ENCODE results near the gene HSD3B7.
"Not testable (repeated sequence)": the region's sequence is repeated elsewhere in the genome, so short reads cannot be mapped to it uniquely, and the experiment has no call there.

HSD3B7 gene

GRCh38 chr16:30984669-30985400 lies at the start of gene HSD3B7:
Gene HSD3B7, plus strand, starts transcription at chr16:30985207. Its CDS starts 452 bp downstream, at chr16:30985659.
- DNase-seq (ENCODE audit: low spot score) = peak; percentile 94

GRCh38 chr16:30937692-30938091 lies 47.3 kb upstream of the HSD3B7 start:
- DNase-seq (ENCODE audit: low spot score) = no peak

GRCh38 chr16:30939571-30939970 lies 45.4 kb upstream of the HSD3B7 start:
- DNase-seq (ENCODE audit: low spot score) = not testable (repeated sequence)

GRCh38 chr16:30941600-30942425 lies 43.2 kb upstream of the HSD3B7 start:
- DNase-seq (ENCODE audit: low spot score) = no peak

GRCh38 chr16:30942426-30942806 lies 42.6 kb upstream of the HSD3B7 start:
- DNase-seq (ENCODE audit: low spot score) = no peak

- no peak for DNase-seq (ENCODE audit: low spot score)
Observed at GRCh38 chr16:30944352-30944751, 40.7 kb upstream of the HSD3B7 start.

- DNase-seq (ENCODE audit: low spot score) = no peak
Observed at GRCh38 chr16:30946671-30947540, 38.1 kb upstream of the HSD3B7 start.

GRCh38 chr16:30947541-30947858 lies 37.5 kb upstream of the HSD3B7 start:
- no peak for DNase-seq (ENCODE audit: low spot score)

- DNase-seq (ENCODE audit: low spot score) = peak; percentile 92
Observed at GRCh38 chr16:30947859-30948666, 36.9 kb upstream of the HSD3B7 start.

- DNase-seq (ENCODE audit: low spot score) = peak; percentile 81
Observed at GRCh38 chr16:30948667-30949649, 36.0 kb upstream of the HSD3B7 start, which contains the start of gene ORAI3. Gene ORAI3, plus strand, starts transcription at chr16:30949068. Its CDS starts 222 bp downstream, at chr16:30949290.

GRCh38 chr16:30949650-30950515 lies 35.1 kb upstream of the HSD3B7 start:
- DNase-seq (ENCODE audit: low spot score) = no peak

- DNase-seq (ENCODE audit: low spot score) = no peak
Observed at GRCh38 chr16:30950516-30951065, 34.4 kb upstream of the HSD3B7 start.

GRCh38 chr16:30951193-30951592 lies 33.8 kb upstream of the HSD3B7 start:
- DNase-seq (ENCODE audit: low spot score) = no peak

- DNase-seq (ENCODE audit: low spot score) = no peak
Observed at GRCh38 chr16:30951750-30952149, 33.3 kb upstream of the HSD3B7 start.

- no peak for DNase-seq (ENCODE audit: low spot score)
Observed at GRCh38 chr16:30953111-30953510, 31.9 kb upstream of the HSD3B7 start.

- no peak for DNase-seq (ENCODE audit: low spot score)
Observed at GRCh38 chr16:30953511-30954124, 31.4 kb upstream of the HSD3B7 start.

- no peak for DNase-seq (ENCODE audit: low spot score)
Observed at GRCh38 chr16:30954993-30955392, 30.0 kb upstream of the HSD3B7 start.

Measured in left forelimb (tissue), 1 donor.